ENCODE measurements around the gene PUS7L.

Gene PUS7L

GRCh38 chr12:43766291-43766690, 7.7 kb upstream of the PUS7L start:
- POLR2A ChIA-PET = no interaction called here
- CTCF ChIA-PET = interaction anchor here (1.3 to 1.7 kb wide), 4 partner anchors 11 to 46 kb away, joined by 3 to 7 read pairs (median 4); no protein-coding TSS in a partner anchor
- no peak for TF ChIP-seq CTCF (IDR thresholded peaks at IDR 0.05; ENCODE audit: control extremely low read depth, extremely low read depth, low read depth, missing control alignments)
- no peak for DNase-seq (ENCODE audit: extremely low spot score)

GRCh38 chr12:43764528-43764927, 5.9 kb upstream of the PUS7L start:
- TF ChIP-seq CTCF (IDR thresholded peaks at IDR 0.05; ENCODE audit: control extremely low read depth, extremely low read depth, low read depth, missing control alignments) = no peak
- CTCF ChIA-PET = interaction anchor here (0.9 kb wide), 1 partner anchor 42 kb away, joined by 3 read pairs; the partner anchor contains the start of gene TWF1
- POLR2A ChIA-PET = no interaction called here
- DNase-seq (ENCODE audit: extremely low spot score) = no peak

- ChIA-PET POLR2A (no interaction called here), CTCF (interaction anchor here (1.8 kb wide), 1 partner anchor 13 kb away, joined by 7 read pairs; no protein-coding TSS in a partner anchor)
- no peak for TF ChIP-seq CTCF (IDR thresholded peaks at IDR 0.05; ENCODE audit: control extremely low read depth, extremely low read depth, low read depth, missing control alignments)
- DNase-seq (ENCODE audit: extremely low spot score) = no peak
Observed at GRCh38 chr12:43763769-43764168, 5.2 kb upstream of the PUS7L start.

DNA sequence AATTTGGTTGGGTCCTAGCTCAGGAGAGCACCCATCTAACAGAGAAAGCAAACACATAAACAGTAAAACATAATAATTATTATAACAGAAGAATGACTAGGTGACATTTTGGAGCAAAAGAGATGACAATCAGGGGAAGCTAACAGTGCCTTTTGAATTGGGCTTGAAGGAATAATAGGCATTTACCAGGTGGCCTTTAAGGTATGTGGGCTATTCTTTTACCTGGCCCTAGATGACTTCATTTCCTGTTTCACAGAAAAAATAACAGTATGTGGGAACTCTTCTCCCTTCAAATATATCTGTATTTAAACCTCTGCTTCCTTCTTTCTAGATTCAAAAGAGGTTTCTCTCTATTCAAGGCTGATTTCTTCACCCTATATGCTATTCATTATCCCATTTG, 4.0 kb upstream of the PUS7L start:
- ChIA-PET CTCF (interaction anchor here (0.9 to 1.8 kb wide), 3 partner anchors 9 to 17 kb away, joined by 5 to 7 read pairs (median 5); no protein-coding TSS in a partner anchor), POLR2A (no interaction called here)
- no peak for DNase-seq (ENCODE audit: extremely low spot score)
- no peak for TF ChIP-seq CTCF (IDR thresholded peaks at IDR 0.05; ENCODE audit: control extremely low read depth, extremely low read depth, low read depth, missing control alignments)

DNA sequence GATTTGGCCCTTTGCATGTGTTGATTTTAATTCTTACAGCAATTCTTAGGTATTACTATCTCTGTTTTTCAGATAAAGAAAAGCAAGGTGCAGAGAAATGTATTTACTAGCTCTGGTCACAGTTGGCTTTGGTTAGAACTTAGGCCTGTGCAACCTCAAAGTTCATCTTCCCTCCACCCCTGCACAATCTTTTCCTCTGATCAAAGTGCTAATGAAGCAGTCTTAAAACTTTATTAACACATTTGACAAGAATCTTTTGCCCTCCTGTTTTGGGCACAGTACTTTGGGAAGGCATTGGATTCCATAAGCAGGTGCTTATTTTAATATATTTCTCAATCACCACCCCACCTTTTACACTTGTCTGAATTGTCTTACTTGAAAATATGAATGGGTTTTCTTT, 2.9 kb upstream of the PUS7L start:
- no peak for DNase-seq (ENCODE audit: extremely low spot score)
- POLR2A ChIA-PET = no interaction called here
- TF ChIP-seq CTCF (IDR thresholded peaks at IDR 0.05; ENCODE audit: control extremely low read depth, extremely low read depth, low read depth, missing control alignments) = no peak
- CTCF ChIA-PET = interaction anchor here (1.2 kb wide), 1 partner anchor 121 kb away, joined by 7 read pairs; no protein-coding TSS in a partner anchor

DNA sequence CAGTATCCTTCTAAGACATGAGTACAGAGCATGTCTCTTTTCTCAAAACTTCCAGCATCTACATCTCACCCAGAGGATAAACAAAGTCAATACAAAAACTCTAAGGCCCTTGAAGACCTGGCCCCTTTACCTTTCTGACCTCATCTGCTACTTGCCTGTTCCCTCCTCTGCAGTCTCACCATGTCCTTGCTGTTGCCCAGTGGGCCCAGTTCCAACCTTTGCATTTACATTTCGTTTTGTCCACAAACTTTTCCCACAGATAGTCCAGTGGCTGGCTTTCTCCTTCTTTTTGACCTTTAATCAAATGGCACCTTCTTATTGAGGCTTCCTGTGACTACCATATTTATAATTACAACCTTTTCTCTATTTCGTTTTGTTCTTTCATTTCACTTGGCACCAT, 1.8 kb upstream of the PUS7L start:
- no peak for DNase-seq (ENCODE audit: extremely low spot score)
- CTCF ChIA-PET = interaction anchor here (1.2 to 2.0 kb wide), 5 partner anchors 8 to 122 kb away, joined by 3 to 11 read pairs (median 7); partner anchors contain the start of gene TWF1
- POLR2A ChIA-PET = no interaction called here
- TF ChIP-seq CTCF (IDR thresholded peaks at IDR 0.05; ENCODE audit: control extremely low read depth, extremely low read depth, low read depth, missing control alignments) = no peak
